Measurements from ENCODE around the gene PLPP2. TPM values are rescaled to one million over a fixed set of nuclear protein-coding genes. Genes with fewer than 3 reads are reported as not detected.
A peak's percentile ranks its signal among the peaks of the same experiment; 100 is the strongest.

PLPP2 gene
- total RNA-seq, 1 donor from 2014 or later, result 4.1 TPM

GRCh38 chr19:294946-295686 is 3.9 kb upstream of the PLPP2 start:
- no peak overlapping the region for H3K27ac Mint-ChIP-seq (ENCODE audit: unreplicated experiment)
- H3K9me3 Mint-ChIP-seq (ENCODE audit: low read depth), result no peaks in the 10 kb centered on the region
- peak; percentile 85 for DNase-seq (ENCODE audit: low spot score)
- peaks cover 30% of the 10 kb centered on the region for H3K4me1 Mint-ChIP-seq (ENCODE audit: low read depth)
- H3K27me3 Mint-ChIP-seq (ENCODE audit: low read depth), result peaks cover 18% of the 10 kb centered on the region
- peak overlapping the region; percentile 9 for H3K4me3 Mint-ChIP-seq (ENCODE audit: unreplicated experiment)
- TF ChIP-seq CTCF (IDR thresholded peaks at IDR 0.05), result peak; percentile 87
- H3K36me3 Mint-ChIP-seq (ENCODE audit: low read depth), result no peaks in the 10 kb centered on the region

GRCh38 chr19:294341-294945 is 3.2 kb upstream of the PLPP2 start:
- H3K36me3 Mint-ChIP-seq (ENCODE audit: low read depth), result no peaks in the 10 kb centered on the region
- H3K9me3 Mint-ChIP-seq (ENCODE audit: low read depth), result no peaks in the 10 kb centered on the region
- H3K27me3 Mint-ChIP-seq (ENCODE audit: low read depth), result peaks cover 18% of the 10 kb centered on the region
- peaks cover 32% of the 10 kb centered on the region for H3K4me1 Mint-ChIP-seq (ENCODE audit: low read depth)
- peak overlapping the region; percentile 9 for H3K4me3 Mint-ChIP-seq (ENCODE audit: unreplicated experiment)
- no peak overlapping the region for H3K27ac Mint-ChIP-seq (ENCODE audit: unreplicated experiment)
- no peak for TF ChIP-seq CTCF (IDR thresholded peaks at IDR 0.05)
- DNase-seq (ENCODE audit: low spot score), result peak; percentile 83

DNA sequence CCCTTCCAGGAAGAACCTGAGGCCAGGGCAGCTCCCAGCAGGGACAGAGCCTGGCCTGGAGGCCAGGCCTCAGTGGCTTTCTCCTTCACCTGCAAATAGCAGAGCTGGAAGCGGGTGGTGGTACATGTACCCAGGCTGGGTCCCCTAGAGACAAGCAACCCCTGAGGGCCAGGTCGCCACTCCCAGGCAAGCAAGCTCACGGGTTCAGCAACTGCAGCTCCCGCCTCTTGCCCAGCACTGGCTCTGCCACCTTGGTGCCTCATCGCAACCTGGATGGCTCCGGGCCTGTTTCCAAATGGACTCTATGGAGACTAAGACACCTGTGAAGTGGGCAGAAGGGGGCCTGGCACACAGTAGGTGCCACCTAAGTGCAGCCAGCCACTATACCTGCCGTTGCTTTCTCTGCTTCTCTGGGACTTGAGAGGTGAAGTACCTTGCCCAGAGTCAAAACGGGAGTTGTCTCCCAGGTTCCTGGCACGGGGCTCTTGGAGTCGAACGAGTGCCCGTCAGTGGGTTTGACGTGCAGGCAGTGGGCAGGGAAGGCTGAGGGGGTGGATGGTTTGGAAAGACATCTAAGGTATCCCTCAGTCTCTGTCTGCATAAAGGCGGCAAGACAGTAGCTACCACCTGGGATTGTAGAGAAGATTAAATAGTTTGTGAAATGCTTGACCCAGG is 2.4 kb upstream of the PLPP2 start:
- Mint-ChIP-seq H3K4me3 (ENCODE audit: unreplicated experiment) (no peak overlapping the region), H3K36me3 (ENCODE audit: low read depth) (no peaks in the 10 kb centered on the region), H3K9me3 (ENCODE audit: low read depth) (no peaks in the 10 kb centered on the region), H3K27me3 (ENCODE audit: low read depth) (peaks cover 18% of the 10 kb centered on the region), H3K4me1 (ENCODE audit: low read depth) (peaks cover 32% of the 10 kb centered on the region), H3K27ac (ENCODE audit: unreplicated experiment) (no peak overlapping the region)
- TF ChIP-seq CTCF (IDR thresholded peaks at IDR 0.05), result no peak
- DNase-seq (ENCODE audit: low spot score), result no peak

- Mint-ChIP-seq H3K4me3 (ENCODE audit: unreplicated experiment) (no peak overlapping the region), H3K36me3 (ENCODE audit: low read depth) (no peaks in the 10 kb centered on the region), H3K9me3 (ENCODE audit: low read depth) (no peaks in the 10 kb centered on the region), H3K27me3 (ENCODE audit: low read depth) (peaks cover 18% of the 10 kb centered on the region), H3K4me1 (ENCODE audit: low read depth) (peaks cover 32% of the 10 kb centered on the region), H3K27ac (ENCODE audit: unreplicated experiment) (no peak overlapping the region)
- DNase-seq (ENCODE audit: low spot score), result no peak
- no peak for TF ChIP-seq CTCF (IDR thresholded peaks at IDR 0.05)
Observed at GRCh38 chr19:292951-293350, 1.7 kb upstream of the PLPP2 start.

DNA sequence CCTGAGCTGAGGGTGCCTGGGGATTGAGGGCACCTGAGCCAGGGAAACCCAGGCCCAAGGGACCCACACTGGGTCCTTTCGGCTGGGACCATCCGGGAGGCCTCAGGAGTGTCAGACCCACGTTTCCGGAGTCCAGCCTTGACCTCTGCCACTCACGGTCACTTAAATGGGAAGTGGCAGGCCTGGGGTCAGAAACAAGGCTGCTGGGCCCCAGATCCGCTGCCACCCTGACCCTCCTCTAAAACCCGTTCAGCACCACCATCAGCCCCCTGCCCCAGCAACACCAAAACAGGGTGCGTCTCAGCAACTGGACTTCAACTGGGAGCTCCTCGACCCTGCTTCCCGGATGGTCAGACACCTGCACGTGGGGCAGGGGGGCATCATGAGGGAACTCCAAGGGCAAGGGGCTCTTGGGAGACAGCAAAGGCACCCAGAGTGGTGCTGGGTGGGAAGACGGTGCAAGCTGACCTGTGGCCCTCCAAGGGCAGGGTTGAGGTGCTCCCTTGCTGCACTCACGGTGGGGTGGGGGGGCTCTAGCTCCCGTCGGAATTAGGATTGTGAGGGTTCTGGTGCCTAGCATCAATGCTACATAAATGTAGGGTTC is 1.2 kb upstream of the PLPP2 start:
- no peak for TF ChIP-seq CTCF (IDR thresholded peaks at IDR 0.05)
- Mint-ChIP-seq H3K27ac (ENCODE audit: unreplicated experiment) (no peak overlapping the region), H3K9me3 (ENCODE audit: low read depth) (no peaks in the 10 kb centered on the region), H3K4me3 (ENCODE audit: unreplicated experiment) (no peak overlapping the region), H3K4me1 (ENCODE audit: low read depth) (peaks cover 32% of the 10 kb centered on the region), H3K36me3 (ENCODE audit: low read depth) (no peaks in the 10 kb centered on the region), H3K27me3 (ENCODE audit: low read depth) (peaks cover 18% of the 10 kb centered on the region)
- peak; percentile 53 for DNase-seq (ENCODE audit: low spot score)

All from chondrocyte (in vitro differentiated cells).